ENCODE data around the gene DOCK2.
"Not testable (repeated sequence)": the region's sequence is repeated elsewhere in the genome, so short reads cannot be mapped to it uniquely, and the experiment has no call there.

Gene DOCK2

DNA sequence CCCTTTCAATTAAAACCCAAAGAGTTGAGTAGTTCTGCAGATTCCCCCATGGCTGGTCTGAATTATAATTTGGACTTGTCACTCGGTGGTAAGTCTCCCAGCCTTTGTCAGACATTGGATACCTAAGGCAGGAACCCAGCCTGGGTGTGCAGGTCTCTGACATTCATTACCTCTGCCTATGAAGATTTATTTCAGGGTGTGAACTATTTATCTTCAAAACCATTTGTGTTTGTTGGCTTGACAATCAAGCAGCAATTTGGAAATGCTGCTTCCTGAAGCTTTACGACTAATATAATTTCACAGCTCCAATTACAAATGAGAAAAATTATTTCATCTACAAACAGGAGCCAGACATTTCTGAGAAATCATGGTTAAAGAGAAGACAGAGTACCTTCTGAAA lies 160.5 kb downstream of the DOCK2 start:
- FAIRE-seq = no peak

DNA sequence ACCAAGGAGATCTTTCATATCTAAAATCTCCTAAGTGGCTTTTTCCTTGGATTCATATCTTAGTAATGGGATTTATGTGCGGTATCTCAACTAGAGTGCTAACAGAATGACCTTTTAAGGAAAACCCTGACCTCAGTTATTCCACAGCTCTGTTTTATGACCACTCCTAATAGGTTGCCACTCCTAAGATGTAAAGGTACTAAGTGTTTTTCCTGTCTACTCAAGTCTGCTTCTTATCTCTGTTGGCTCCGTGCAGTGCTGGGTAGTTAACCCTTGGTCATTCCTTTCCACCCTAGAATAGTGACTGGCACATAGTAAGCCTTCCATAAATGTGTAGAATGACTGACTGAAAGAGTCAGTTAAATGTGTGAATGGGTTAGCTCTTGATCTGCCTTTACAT lies 161.4 kb downstream of the DOCK2 start:
- no peak for FAIRE-seq

DNA sequence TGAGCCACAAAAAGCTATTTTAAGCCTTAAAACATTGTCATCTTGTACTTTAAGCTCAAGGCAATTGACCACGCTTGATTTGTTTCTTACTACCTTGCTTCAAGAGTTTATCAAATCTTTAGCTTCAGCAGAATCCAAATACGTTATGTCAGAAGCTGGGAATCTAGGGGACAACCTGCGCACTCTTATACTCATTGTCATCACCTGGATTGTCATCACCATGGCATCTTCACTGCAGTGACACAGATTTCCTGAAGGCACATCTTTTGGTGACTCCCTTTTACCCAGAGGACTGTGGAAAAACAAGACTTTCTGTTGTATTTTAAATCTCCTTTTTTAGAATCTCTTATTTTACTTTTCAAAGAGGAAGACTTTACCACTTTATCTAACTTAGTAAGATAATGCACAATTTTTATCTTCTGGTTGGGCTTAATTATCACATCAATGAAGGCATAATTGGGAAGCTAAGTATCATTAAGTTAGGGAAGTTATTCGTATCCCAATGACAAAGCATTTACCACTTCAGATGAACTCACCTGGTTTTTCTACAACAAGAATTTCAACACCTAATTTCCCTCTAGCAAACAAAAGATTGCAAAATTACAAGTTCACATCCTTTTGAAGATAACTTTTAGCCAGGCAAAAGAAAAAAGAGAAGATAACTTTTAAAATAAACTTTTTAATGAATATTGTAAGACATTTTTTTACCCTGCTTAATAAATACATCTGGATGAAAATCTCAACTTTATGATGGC lies 162.0 kb downstream of the DOCK2 start:
- no peak for FAIRE-seq

DNA sequence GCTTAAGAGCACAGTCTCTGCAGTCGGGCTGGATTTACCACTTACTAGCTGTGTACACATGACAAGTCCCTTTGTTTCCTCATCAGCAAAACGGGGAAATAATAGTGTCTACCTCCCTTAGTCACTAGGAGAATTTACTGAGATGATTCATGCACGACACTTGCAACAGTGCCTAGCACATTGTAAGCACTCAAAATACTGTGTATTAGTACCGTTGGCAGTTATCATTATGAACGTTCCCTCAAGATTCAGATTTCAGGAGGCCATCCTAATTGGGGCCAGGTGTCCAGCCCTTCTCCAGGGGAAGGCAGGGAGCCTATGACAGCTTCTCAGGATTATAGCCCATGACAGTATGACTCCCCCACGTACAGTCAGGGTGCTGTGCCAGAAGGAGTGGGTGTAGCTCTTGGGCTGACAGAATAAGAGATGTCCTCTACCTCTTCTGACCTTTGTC lies 164.3 kb downstream of the DOCK2 start:
- FAIRE-seq = no peak

DNA sequence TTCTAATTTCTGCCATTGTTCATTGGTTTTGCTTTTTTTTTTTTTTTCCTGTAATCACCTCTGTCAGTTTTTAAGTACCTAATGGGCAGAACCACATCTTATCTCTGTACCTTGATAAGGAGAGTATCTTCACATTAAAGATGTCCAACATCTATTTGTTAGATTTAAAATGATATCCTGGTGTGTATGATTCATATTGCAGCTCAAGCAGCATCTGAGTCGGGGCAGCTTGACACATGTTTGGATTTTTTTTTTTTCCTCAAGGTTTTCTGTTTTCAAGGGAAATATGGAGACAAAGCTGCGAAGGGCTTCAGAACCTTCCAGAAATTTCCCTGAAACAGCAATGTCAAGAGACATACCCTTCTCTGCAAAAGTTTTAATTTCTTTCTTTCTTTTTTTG lies 164.7 kb downstream of the DOCK2 start:
- no peak for FAIRE-seq

DNA sequence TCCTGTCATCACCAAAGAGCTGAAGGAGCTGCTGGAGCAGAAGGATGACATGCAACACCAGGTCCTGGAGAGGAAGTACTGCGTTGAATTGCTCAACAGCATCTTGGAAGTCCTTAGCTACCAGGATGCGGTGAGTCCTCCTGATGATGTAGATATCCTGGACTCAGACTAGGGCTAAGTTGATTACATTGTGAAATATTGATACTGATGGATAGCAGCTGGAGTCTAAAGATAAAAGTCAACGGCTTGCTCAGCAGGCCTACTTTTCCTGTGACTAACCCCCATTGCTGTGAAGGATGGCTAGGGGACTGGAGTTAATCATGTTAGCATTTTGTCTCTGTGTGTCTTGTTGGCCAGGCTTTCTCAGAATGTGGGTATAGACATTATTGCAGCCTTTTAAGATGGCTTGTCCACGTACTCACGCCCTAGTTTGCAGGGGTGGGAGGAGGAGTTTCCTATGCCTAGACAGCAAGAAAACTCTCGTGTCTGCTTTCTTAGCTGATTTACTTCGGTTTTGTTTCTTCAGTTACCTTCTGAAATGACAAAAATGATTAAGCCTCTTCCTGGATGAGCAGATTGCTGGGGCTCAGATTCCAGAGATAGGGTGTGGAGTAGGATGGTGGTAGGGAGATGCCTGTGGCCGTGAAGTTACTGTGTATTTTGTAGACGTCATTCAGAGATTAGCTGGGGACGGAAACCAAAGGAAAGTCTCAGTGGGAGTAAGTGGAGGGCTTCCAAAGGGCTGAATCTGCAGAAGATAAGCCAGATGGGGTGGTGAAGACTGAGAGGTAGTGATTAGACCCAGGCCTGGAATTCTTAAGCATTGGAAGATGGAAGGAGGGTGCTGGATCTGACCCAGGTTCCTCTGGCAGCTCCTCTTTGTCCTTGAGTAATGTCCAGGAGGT lies 166.3 kb downstream of the DOCK2 start:
- no peak for FAIRE-seq

DNA sequence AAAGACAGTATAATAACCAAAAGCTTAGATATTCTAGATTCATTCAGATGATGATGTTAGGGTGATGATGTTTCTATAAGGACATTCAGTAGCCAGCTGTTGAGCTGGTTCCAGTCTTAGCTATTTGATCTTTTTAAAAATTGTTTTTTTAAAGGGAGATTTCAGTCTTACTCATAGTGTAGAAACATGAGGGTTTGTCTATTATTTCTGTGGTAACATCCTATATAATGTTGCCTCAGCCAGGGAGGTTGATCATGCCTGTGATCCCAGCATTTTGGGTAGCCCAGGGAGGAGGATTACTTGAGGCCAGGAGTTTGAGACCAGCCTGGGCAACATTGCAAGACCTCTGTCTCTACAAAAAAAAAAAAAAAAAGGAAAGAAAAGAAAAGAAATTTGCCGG lies 167.8 kb downstream of the DOCK2 start:
- FAIRE-seq = no peak

DNA sequence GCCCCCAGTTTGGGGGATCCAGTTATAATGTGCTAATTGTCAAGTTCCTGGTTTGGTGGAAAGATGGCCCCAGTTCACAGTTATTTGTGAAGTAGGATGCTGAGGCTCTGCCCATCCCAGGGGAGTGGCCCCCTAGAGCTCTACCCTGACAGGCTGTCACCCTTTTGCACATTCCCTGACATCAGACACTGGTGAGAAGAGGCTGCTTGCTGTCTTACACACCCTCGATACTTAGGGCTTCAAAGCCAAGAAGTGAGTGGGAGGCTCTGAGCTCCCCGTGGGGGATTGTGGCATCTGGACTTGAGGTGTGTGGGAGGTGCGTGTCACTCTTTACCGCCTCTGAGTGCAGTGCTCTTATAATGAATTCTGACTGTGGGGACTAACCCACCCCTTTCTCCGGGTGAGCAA lies 168.5 kb downstream of the DOCK2 start:
- FAIRE-seq = no peak

DNA sequence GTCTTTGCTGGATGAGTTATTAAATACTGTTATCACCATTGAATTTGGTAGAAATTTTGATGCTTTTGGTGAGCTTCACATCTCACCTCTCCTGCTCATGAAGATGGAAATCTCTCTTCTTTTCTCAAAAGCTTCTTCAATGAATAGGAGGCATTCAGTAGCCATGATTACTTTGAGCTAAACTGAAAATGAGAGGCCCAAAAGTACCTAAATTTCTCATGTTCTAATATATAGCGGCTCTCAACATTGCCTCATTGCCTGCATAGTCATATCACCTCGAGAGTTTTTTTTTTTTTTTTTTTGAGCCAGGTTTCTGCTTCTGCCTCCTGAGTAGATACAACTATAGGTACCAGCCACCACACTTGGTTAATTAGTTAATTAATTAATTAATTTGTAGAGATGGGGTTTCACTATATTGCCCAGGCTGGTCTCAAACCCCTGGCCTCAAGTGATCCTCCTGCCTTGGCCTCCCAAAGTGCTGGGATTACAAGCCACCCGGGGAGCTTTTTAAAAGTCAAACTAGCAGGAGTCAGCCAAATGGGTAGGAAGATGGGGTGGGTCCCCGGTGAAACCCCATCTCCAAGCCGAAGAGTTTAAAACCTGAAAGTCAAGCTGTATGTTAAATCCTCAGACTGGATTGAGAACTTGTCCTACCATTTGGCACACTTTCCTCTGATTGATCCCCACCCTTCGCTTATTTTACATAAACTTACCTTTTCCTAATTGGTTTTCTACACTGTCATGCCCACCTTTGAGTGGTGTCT lies 169.0 kb downstream of the DOCK2 start:
- FAIRE-seq = no peak

DNA sequence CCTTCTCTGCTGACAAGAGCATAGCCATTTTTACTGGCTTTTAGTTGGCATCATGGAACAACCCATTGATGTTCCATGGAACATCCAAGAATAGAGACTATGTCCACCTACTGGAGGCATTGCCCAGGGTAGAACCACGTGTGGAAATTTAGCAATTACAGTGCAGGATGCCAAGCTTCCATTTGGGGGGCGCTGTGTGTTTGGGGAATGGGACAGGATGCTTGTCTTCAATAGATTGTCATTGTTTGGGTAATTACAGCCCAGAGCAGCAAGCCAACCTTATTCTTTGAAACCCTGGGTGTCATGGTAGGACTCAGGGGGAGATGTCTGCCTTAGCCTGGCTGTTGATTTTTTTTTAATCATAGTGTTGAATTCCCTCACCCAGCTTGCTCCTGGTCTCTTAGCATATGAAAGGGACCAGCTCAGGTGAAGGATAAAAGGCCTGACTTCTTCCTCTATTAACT lies 171.1 kb downstream of the DOCK2 start:
- no peak for FAIRE-seq

DNA sequence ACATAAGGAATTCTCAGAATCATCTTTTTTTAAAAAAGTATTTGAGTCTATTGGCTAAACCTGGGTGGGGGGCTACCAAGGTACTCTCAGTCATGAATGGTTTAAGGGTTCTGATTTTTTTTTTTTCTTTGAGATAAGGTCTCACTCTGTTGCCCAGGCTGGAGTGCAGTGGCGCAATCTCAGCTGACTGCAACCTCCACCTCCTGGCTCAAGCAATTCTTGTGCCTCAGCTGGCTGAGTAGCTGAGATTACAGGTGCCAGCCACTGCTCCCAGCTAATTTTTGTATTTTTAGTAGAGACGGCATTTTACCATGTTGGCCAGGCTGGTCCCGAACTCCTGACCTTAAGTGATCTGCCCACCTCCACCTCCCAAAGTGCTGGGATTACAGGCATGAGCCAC lies 171.8 kb downstream of the DOCK2 start:
- not testable (repeated sequence) for FAIRE-seq

DNA sequence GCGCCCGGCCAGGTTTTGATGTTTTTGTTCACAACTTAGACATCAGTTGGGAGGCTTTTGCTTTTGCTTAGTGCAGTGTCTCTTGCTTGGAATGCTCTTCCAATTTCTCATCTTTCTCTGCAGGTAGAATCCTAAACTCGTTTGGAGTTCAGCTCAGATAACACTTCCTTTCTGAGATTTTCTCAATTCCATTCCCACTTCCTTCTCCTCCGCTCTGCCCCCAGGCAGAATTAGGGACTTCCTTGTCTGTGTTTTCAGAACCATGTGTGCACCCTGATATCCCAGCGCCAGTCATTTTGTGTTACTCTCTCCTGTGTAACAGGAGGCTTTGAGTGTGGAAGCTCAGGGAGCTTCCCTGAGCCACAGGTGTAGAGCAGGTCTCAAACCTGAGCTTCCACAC lies 172.2 kb downstream of the DOCK2 start:
- no peak for FAIRE-seq

DNA sequence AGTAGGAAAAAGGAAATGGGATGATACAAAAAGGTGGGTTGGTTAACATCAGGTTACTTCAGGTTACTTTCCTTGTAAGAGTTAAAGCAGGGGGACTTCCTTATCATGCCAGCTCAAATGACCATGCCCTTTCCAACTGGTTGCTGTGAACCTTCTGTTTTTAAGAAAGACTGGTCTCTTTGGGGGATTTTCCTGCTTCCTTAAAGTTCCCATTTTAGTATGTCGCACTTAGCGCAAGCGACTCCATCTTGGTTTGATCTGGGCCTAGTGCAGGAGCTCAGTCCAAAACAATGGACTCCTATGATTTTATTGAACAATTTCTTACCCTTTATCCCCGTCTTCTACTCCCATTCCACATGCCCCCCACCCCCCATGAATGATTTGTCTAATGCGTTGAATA lies 173.4 kb downstream of the DOCK2 start:
- no peak for FAIRE-seq

DNA sequence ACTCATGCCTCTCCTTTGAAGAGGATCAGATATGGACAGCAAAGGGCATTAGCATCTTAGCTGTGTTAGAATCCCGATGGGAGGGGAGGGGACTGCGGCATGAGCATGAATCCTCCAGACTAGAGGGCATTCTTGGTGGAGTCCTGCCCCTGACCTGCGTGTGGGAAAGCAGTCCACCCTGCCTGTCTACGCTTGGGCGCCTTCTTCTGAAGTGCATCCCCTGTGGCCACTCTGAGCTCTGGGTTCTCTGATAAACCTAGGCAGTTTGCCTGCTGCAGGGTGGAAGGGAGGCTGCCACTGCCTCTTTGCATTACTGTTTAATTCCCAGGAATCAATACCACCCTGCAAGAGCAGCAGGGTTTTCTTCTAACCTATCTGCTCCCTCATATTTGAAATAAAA lies 173.9 kb downstream of the DOCK2 start:
- FAIRE-seq = no peak

DNA sequence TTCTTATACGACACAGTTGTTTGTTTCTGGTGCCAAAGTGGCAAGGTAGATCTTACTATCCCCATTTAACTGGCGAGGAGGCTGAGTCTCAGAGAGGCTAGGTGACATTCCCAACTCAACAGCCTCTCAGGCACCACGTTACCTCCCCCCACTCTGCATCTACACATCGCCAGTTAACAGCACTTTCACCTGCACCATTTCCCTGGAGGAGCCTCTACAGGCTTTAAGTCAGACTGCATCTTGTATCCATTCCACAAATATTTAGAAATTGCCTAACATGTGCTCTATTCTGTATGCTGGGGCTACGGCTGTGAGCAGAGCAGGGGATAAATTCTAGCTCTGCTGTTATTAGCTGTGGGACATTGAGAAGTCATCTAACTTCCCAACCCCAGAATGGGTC lies 174.6 kb downstream of the DOCK2 start:
- no peak for FAIRE-seq

DNA sequence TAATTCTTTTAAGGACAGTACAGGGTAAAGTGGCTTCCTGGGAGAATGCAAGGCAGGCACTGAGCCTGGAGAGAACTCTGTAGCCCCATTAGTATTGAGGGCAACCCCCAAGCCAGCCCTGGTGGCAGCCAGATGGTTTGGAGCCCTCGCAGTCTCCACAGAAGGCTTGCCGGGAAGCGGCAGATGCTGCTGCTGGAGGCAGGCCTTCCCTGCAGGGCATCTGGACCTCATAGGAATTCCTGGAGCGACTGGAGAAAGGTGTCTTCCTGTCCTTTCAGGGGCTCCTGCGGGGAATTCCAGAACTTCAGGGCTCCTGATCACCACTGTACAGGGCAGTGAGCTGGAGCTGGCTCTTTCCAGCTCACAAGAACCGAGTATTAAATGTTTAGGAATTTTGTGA lies 175.7 kb downstream of the DOCK2 start:
- no peak for FAIRE-seq

DNA sequence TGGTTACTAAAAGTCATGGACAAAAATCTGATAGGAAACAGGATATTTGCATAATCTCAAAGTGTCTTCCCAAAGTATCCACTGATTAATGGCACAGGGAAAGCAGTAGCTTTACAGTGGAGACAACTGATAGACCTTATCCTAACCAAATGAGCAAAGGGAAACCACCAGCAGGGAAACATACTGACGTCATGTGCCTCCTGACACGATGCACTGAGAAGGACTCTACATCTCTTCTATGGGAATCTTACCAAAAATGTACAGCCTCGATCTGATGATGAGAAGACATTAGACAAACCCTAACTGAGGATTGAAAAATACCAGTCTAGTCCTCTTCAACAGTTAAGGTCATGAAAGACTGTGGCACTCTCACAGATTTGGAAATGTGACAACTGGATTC lies 177.0 kb downstream of the DOCK2 start:
- FAIRE-seq = no peak

DNA sequence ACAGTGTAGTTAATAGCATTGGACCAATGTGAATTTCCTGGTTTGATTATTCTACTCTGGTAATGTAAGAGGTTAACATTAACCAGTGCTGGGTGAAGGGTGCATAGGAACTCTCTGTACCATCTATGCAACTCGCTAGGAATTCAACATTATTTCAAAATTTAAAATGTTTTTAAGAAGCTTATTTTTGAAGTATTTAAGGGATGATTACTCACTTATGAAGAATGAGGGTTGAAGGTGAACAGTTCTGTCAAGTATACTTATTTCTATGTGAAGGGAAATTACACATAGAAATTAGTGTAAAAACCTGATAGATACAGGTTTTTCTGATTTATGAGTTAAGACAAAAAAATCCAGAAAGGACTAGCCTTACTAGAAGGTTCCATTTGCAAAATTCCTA lies 177.4 kb downstream of the DOCK2 start:
- FAIRE-seq = no peak

DNA sequence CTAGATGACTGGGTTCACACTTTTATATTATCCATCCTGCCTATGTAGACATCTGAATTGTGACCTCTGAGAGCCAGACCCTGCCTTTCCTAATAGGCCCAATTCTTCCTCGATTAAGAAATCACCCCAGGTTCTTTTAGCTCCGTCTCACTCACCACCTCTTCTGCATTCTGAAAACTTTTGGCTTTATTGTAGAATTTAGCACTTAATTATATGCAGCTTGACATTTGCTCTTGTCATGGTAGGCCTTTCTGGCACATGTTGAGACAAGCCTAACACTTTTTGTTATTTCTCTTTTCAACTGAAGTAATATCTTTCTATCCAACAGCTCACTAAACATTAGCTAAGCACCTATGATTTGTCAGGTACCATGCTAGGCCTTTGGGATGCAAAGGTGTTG lies 180.0 kb downstream of the DOCK2 start:
- FAIRE-seq = no peak

DNA sequence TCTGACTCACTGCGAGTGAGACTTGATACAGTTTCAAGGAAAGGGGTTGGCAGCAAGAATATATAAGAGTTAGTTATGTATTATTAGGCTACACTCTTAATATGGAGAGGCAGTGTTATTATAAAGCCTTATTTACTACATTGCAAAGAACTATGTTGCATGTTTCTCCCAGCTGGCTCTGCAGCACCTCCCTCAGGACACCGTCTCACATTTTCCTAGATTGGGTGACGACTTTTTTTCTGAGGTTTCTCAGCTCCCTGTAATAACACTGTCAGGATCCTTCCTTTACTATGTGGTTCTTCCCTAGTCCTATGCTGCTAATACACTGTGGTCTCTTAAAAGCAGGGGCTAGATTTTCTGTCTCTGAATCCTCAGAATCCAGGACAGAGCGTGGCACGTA lies 189.5 kb downstream of the DOCK2 start:
- FAIRE-seq = no peak

DNA sequence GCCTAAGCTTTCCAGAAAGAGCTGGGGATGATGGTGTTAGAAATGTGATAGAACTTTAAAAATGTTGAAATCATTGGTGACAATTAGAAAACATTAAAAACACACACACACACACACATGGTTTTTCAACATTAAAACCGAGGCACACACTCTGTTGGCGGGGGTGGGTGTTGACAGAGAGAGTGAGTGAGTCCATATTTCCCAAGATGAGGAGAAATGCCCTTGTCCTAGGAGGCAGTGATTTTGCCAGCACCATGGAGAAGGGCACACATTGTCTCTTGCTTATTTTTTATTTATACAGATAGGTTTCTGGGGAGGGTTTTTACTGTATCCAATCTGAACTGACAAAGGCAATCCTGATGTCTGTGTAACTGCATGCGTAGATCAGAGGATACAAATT lies 190.7 kb downstream of the DOCK2 start:
- FAIRE-seq = no peak

DNA sequence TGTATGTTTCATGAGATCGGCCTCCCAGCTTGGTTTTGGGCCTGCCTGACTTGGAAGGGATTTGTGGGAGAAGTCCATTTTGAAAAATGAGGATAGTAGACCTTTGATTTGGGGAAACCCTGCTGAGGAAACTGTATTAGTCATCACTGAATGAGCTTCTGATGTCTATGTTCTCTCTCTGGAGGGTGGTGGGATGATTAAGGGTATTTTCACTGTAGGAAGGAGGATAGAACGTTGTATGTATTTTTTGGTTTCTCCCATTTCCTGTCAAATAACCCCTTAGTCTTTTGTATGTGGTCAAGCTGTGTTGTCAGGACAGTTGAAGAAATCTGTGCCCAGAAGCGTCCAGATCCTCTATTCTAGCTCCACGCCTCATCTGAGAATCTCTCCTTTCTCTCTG lies 191.3 kb downstream of the DOCK2 start:
- FAIRE-seq = no peak

DNA sequence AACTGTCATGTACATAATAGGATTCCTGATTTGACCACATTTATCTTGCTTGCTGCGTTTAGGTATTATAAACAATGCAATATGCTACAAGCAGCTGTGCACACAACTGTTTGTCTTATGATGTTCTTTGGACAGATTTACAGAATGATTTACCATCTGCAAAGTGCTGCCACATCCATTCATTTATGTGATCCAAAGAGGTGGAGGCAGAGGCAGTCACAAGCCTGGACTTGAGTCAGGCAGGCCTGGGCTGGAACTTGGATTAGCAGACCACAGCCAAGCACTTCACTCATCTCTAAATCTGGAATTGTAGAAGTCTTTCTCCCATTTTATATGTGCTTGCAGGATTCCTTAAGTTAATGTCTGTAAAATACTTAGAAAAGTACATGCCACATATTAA lies 194.3 kb downstream of the DOCK2 start:
- FAIRE-seq = no peak
